KMS-11 (cell line): ENCODE data around the gene CDK9.
"Not testable (repeated sequence)": the region's sequence is repeated elsewhere in the genome, so short reads cannot be mapped to it uniquely, and the experiment has no call there.

Experiments
- H2AFZ ChIP-seq: fragments of 200-600 bp; sonication (generic); 2 replicates; pipeline ENCODE4 v1.6.1; 2016; ENCODE audit warnings: antibody characterized with exemption, mixed run types, low read depth
- H3K27ac ChIP-seq: fragments of 200-600 bp; sonication (generic); 2 replicates; pipeline ENCODE4 v1.6.1; 2016; ENCODE audit warnings: mild to moderate bottlenecking, mixed run types
- H3K27me3 ChIP-seq: fragments of 200-600 bp; sonication (generic); 2 replicates; pipeline ENCODE4 v1.6.1; 2017; ENCODE audit warnings: mild to moderate bottlenecking, low read depth, mixed run types, moderate library complexity; ENCODE audit not compliant: insufficient read depth
- H3K36me3 ChIP-seq: fragments of 200-600 bp; sonication (generic); 2 replicates; pipeline ENCODE4 v1.6.1; 2017; ENCODE audit warnings: mild to moderate bottlenecking, mixed run types; ENCODE audit not compliant: insufficient read depth
- H3K4me1 ChIP-seq: fragments of 200-600 bp; sonication (generic); 2 replicates; pipeline ENCODE4 v1.6.1; 2016; ENCODE audit warnings: mild to moderate bottlenecking, low read depth, mixed run types; ENCODE audit not compliant: poor library complexity, severe bottlenecking
- H3K4me2 ChIP-seq: fragments of 200-600 bp; sonication (generic); 2 replicates; pipeline ENCODE4 v1.7.0; 2016; ENCODE audit warnings: mild to moderate bottlenecking, mixed run types
- H3K4me3 ChIP-seq: fragments of 200-600 bp; sonication (generic); IDR thresholded peaks from 2 replicates; pipeline ENCODE4 v1.6.1; 2017; ENCODE audit warnings: low read depth, low read length, mixed read lengths; ENCODE audit not compliant: insufficient read depth
- H3K79me2 ChIP-seq: fragments of 200-600 bp; sonication (generic); 2 replicates; pipeline ENCODE4 v1.6.1; 2016; ENCODE audit warnings: low read depth, mixed run types; ENCODE audit not compliant: insufficient read depth
- H3K9ac ChIP-seq: fragments of 200-600 bp; sonication (generic); 2 replicates; pipeline ENCODE4 v1.6.1; 2016; ENCODE audit warnings: mild to moderate bottlenecking, mixed run types
- H4K20me1 ChIP-seq: fragments of 200-600 bp; sonication (generic); 2 replicates; pipeline ENCODE4 v1.6.1; 2016; ENCODE audit warnings: mild to moderate bottlenecking, mixed run types; ENCODE audit not compliant: insufficient read depth
- TF ChIP-seq, protein P1 (sequence below): fragments of 200-600 bp; sonication (generic); conservative IDR thresholded peaks from 2 replicates; pipeline ENCODE4 v1.6.1; 2017; ENCODE audit warnings: low read depth, mild to moderate bottlenecking, antibody characterized with exemption, low read length, moderate library complexity, mixed read lengths

Gene CDK9

DNA sequence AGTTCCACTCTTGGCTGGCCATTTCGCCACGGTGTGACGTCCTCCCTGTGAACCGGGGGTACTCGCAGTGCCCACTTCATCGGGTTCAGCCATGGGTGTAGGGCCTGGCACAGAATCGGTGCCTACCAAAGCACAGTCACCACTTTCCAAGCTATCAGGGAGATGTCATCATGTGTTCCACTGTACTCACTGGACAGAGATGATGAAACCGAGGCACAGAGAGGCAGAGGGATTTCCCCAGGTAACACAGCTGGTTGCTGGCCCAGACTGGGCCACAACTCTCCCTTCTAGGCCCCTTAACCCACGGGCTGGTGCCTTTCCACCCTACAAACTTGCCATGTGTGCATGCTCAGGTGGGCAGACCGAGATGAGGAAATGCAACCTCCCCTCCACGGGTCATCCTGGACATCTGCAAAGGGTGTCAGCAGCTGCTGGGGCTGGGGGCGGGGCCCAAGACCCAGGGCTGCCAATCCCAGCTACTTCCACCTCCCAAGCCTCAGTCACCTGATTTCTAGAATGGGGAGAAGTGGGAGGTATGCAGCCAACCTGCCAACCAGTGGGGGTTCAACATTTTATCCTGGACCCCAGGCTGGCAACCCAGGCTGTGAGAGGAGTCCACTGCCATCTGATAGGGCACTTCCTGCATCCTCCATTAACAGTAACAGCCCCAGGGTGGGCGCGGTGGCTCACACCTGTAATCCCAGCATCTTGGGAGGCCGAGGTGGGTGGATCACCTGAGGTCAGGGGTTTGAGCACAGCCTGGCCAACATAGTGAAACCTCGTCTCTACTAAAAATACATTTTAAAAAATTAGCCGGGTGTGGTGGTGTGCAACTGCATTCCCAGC is 6.5 kb upstream of the CDK9 start:
- Histone ChIP-seq H2AFZ (peak overlapping the region; percentile 29; the same call in 1 of the 2 replicates), H4K20me1 (no peaks in the 10 kb centered on the region), H3K4me2 (peak overlapping the region; percentile 98), H3K27me3 (no peaks in the 10 kb centered on the region), H3K79me2 (peaks cover 31% of the 10 kb centered on the region), H3K4me1 (peaks cover 59% of the 10 kb centered on the region), H3K36me3 (no peaks in the 10 kb centered on the region), H3K27ac (peak overlapping the region; percentile 98), H3K4me3 (no peak overlapping the region), H3K9ac (peak overlapping the region; percentile 85)
- TF ChIP-seq, protein P1, sequence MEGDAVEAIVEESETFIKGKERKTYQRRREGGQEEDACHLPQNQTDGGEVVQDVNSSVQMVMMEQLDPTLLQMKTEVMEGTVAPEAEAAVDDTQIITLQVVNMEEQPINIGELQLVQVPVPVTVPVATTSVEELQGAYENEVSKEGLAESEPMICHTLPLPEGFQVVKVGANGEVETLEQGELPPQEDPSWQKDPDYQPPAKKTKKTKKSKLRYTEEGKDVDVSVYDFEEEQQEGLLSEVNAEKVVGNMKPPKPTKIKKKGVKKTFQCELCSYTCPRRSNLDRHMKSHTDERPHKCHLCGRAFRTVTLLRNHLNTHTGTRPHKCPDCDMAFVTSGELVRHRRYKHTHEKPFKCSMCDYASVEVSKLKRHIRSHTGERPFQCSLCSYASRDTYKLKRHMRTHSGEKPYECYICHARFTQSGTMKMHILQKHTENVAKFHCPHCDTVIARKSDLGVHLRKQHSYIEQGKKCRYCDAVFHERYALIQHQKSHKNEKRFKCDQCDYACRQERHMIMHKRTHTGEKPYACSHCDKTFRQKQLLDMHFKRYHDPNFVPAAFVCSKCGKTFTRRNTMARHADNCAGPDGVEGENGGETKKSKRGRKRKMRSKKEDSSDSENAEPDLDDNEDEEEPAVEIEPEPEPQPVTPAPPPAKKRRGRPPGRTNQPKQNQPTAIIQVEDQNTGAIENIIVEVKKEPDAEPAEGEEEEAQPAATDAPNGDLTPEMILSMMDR = no peak

DNA sequence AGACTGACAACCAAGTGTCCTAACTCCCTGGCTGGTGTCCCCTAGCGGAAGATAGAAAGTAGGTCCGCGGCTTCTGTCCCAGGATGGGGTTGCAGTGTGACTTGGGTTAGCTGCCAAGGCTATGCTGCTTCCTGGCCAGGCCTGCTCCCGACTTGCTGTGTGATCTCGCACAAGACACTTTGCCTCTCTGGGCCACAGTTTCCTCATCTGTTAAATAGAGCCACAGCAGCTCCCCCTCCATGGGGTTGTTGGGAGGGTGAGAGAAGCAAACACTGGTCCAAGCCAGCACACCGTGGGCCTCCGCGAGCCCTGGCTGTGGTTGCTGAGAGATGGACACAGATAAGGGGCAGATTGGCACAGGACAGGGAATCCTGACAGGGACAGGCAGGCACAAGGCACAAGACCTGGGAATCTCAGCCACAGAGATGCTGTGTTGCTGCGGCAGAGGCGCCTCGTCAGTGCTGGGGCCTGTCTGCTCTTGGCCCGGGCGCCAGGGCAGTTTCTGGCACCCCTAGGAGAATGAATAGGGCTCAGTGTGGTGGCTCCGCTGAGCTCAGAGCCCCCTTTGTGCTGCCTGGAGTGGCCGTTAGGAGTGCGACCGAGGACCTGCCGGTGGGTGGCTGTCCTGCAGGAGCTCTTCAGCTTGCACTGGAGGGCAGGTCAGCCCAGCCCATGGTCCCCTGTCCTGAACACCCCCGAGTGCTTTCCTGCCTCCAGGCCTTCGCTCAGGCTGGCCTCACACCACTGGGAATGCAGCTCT is 5.5 kb upstream of the CDK9 start:
- Histone ChIP-seq H3K36me3 (no peaks in the 10 kb centered on the region), H3K4me2 (peak overlapping the region; percentile 98; the same call in 1 of the 2 replicates), H3K27ac (peak overlapping the region; percentile 98), H3K4me1 (peaks cover 54% of the 10 kb centered on the region), H2AFZ (no peak overlapping the region), H3K79me2 (peaks cover 22% of the 10 kb centered on the region), H4K20me1 (no peaks in the 10 kb centered on the region), H3K27me3 (no peaks in the 10 kb centered on the region), H3K9ac (no peak overlapping the region; the same call in 1 of the 2 replicates), H3K4me3 (no peak overlapping the region)
- TF ChIP-seq, protein P1 = no peak

DNA sequence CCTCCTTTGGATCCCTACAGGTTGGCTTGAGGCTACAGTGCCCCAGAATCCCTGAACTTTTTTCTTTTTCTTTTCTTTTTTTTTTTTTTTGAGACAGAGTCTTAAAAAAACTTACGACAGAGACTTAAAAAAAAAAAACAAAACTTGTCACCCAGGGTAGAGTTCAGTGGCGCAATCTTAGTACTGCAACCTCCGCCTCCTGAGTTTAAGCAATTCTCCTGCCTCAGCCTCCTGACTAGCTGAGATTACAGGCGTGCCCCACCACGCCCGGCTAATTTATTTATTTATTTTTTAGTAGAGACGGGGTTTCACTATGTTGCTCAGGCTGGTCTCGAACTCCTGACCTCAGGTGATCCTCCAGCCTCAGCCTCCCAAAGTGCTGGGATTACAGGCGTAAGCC is 4.9 kb upstream of the CDK9 start:
- not testable (repeated sequence) for H3K27ac ChIP-seq, H2AFZ ChIP-seq, H3K9ac ChIP-seq, H3K27me3 ChIP-seq, H3K4me3 ChIP-seq, H3K36me3 ChIP-seq, H4K20me1 ChIP-seq, H3K4me2 ChIP-seq
- H3K79me2 ChIP-seq = peaks cover 19% of the 10 kb centered on the region
- peaks cover 48% of the 10 kb centered on the region for H3K4me1 ChIP-seq

DNA sequence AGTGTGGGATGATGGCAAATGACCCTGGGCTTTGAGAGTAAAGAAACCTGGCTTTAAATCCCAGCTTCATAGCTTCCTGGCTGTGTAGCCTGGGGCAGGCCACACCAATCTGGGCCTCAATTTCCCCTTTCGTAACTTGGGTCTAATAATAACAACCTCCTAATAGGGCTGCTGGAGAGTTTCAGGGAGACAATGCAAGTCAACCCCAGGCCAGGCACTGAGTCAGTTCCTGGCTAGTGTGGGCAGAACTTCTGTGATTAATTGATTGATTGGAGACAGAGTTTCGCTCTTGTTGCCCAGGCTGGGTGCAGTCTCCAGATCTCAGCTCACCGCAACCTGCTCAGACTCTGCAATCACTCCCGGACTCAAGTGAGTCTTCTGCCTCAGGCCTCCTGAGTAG is 4.0 kb upstream of the CDK9 start:
- no peak overlapping the region for H3K4me2 ChIP-seq
- peaks cover 42% of the 10 kb centered on the region for H3K4me1 ChIP-seq
- TF ChIP-seq, protein P1 = no peak
- peaks cover 17% of the 10 kb centered on the region for H3K79me2 ChIP-seq
- H2AFZ ChIP-seq = no peak overlapping the region
- H3K36me3 ChIP-seq = no peaks in the 10 kb centered on the region
- peaks cover under 1% of the 10 kb centered on the region; the same call in 1 of the 2 replicates for H4K20me1 ChIP-seq
- H3K27ac ChIP-seq = no peak overlapping the region
- H3K27me3 ChIP-seq = no peaks in the 10 kb centered on the region
- no peak overlapping the region for H3K9ac ChIP-seq
- no peak overlapping the region for H3K4me3 ChIP-seq
